Osteocyte (in vitro differentiated cells): Measurements from ENCODE around the gene CCL22. TPM values are rescaled to one million over a fixed set of nuclear protein-coding genes. Genes with fewer than 3 reads are reported as not detected.

ENCODE experiments used
- DNase-seq: peaks from one replicate; pipeline ENCODE4 v3.0.0; 2021; ENCODE audit warnings: mixed read lengths; ENCODE audit not compliant: unreplicated experiment; ENCODE audit errors: extremely low spot score
- H3K27ac Mint-ChIP-seq: one replicate; pipeline ENCODE4 v1.8.0; 2021; ENCODE audit warnings: mild to moderate bottlenecking, mixed read lengths; ENCODE audit not compliant: unreplicated experiment
- H3K27me3 Mint-ChIP-seq: one replicate; pipeline ENCODE4 v1.8.0; 2021; ENCODE audit warnings: mixed read lengths; ENCODE audit not compliant: unreplicated experiment
- H3K36me3 Mint-ChIP-seq: one replicate; pipeline ENCODE4 v1.8.0; 2021; ENCODE audit warnings: mixed read lengths; ENCODE audit not compliant: unreplicated experiment
- H3K4me1 Mint-ChIP-seq: one replicate; pipeline ENCODE4 v1.8.0; 2021; ENCODE audit warnings: mixed read lengths; ENCODE audit not compliant: unreplicated experiment
- H3K4me3 Mint-ChIP-seq: one replicate; pipeline ENCODE4 v1.8.0; 2021; ENCODE audit warnings: mild to moderate bottlenecking, moderate library complexity, mixed read lengths; ENCODE audit not compliant: unreplicated experiment
- H3K9me3 Mint-ChIP-seq: one replicate; pipeline ENCODE4 v1.8.0; 2021; ENCODE audit warnings: mixed read lengths; ENCODE audit not compliant: unreplicated experiment
- CTCF ChIP-seq: fragments of 200-600 bp; sonication (generic); IDR thresholded peaks from 2 replicates; pipeline ENCODE4 v1.5.0; 2021; ENCODE audit warnings: antibody characterized with exemption, mild to moderate bottlenecking, moderate library complexity
- total RNA-seq: library from RNA; stranded (reverse); gene quantifications from 2 replicates; pipeline ENCODE4 v1.2.1, GENCODE V29; 2021

The CCL22 gene
- total RNA-seq, 1 donor from 2014 or later: not detected

GRCh38 chr16:57386381-57386951 lies 27.9 kb downstream of the CCL22 start:
- Mint-ChIP-seq H3K27me3 (peaks cover 19% of the 10 kb centered on the region), H3K4me3 (no peak overlapping the region), H3K27ac (peak overlapping the region; percentile 44), H3K36me3 (no peaks in the 10 kb centered on the region), H3K4me1 (peaks cover 30% of the 10 kb centered on the region), H3K9me3 (no peaks in the 10 kb centered on the region)
- no peak for DNase-seq
- TF ChIP-seq CTCF: no peak

GRCh38 chr16:57387598-57388354 lies 29.2 kb downstream of the CCL22 start:
- TF ChIP-seq CTCF: no peak

GRCh38 chr16:57388359-57389086 lies 29.9 kb downstream of the CCL22 start:
- DNase-seq: no peak
- Mint-ChIP-seq H3K27me3 (peaks cover 35% of the 10 kb centered on the region), H3K4me3 (no peak overlapping the region), H3K36me3 (no peaks in the 10 kb centered on the region), H3K9me3 (no peaks in the 10 kb centered on the region), H3K27ac (no peak overlapping the region), H3K4me1 (peaks cover 29% of the 10 kb centered on the region)
- no peak for TF ChIP-seq CTCF

More at GRCh38 chr16:57387598-57388354, 29.2 kb downstream of the CCL22 start:
- DNase-seq: no peak
- Mint-ChIP-seq H3K27ac (no peak overlapping the region), H3K36me3 (no peaks in the 10 kb centered on the region), H3K27me3 (peaks cover 31% of the 10 kb centered on the region), H3K4me1 (peaks cover 30% of the 10 kb centered on the region), H3K4me3 (no peak overlapping the region), H3K9me3 (no peaks in the 10 kb centered on the region)

- no peak for TF ChIP-seq CTCF
- Mint-ChIP-seq H3K4me1 (peaks cover 24% of the 10 kb centered on the region), H3K9me3 (no peaks in the 10 kb centered on the region), H3K27ac (no peak overlapping the region), H3K27me3 (peaks cover 35% of the 10 kb centered on the region), H3K36me3 (no peaks in the 10 kb centered on the region), H3K4me3 (no peak overlapping the region)
- DNase-seq: no peak
Measured at GRCh38 chr16:57389087-57389468, 30.5 kb downstream of the CCL22 start.
